Fibroblast of skin of right biceps (primary cell): ENCODE results near the gene APH1B.

Experiments used
- DNase-seq: peaks from one replicate; pipeline ENCODE4 v3.0.0-alpha.2; 2013

Gene APH1B

GRCh38 chr15:63254991-63255390 is 22.4 kb upstream of the APH1B start:
- no peak for DNase-seq

DNA sequence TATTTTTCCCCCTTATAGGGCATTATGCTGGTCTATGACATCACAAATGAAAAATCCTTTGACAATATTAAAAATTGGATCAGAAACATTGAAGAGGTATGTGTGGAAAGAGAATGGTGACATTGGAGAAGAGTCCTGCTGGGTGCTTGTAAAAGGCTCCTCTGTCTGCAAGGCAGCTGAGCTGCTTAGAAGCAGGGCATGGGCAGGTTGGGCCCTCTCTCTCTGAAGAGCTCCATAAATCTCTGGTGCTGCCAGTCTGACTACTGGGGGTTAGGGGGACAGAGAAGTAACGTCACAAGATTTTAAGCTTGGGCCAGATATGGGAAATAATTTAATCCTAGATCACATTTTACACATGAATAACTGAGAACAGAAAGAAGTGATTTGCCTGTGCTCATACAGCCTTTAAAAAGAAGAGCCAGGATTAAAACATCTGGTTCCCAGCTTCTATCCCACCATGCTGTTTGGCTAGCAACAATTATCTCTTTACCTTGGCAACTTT is 21.9 kb upstream of the APH1B start:
- no peak for DNase-seq

- DNase-seq = peak; percentile 91
These were observed 20.8 kb upstream of the APH1B start for GRCh38 chr15:63256433-63257274.

- DNase-seq = no peak
These were observed 18.7 kb upstream of the APH1B start for GRCh38 chr15:63258658-63259057.

- DNase-seq = no peak
These were observed 16.6 kb upstream of the APH1B start for GRCh38 chr15:63260791-63261190.

GRCh38 chr15:63261311-63261710 is 16.1 kb upstream of the APH1B start:
- DNase-seq = no peak

- DNase-seq = no peak
These were observed 13.9 kb upstream of the APH1B start for GRCh38 chr15:63263519-63263918.

GRCh38 chr15:63264688-63265293 is 12.6 kb upstream of the APH1B start:
- no peak for DNase-seq

- DNase-seq = no peak
These were observed 3.0 kb upstream of the APH1B start for GRCh38 chr15:63274427-63274826.

- DNase-seq = no peak
These were observed 915 bp upstream of the APH1B start for GRCh38 chr15:63276342-63277037.

GRCh38 chr15:63277893-63278456 is 570 bp downstream of the APH1B start:
- no peak for DNase-seq

DNA sequence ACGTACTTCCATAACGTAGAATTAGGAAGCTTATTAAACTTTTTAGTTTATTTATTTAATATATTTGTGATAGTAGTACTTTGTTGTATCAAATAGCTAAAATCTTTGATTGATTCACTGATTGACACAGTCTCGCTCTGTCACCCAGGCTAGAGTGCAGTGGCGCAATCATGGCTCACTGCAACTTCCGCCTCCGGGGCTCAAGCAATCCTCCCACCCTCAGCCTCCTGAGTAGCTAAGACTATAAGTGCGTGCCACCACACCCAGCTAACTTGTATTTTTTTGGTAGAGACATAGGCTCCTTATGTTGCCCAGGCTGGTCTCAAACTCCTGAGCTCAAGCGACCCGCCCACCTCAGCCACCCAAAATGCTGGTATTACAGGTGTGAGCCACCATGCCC is 5.7 kb downstream of the APH1B start:
- no peak for DNase-seq

GRCh38 chr15:63284335-63284734 is 6.9 kb downstream of the APH1B start:
- DNase-seq = no peak

DNA sequence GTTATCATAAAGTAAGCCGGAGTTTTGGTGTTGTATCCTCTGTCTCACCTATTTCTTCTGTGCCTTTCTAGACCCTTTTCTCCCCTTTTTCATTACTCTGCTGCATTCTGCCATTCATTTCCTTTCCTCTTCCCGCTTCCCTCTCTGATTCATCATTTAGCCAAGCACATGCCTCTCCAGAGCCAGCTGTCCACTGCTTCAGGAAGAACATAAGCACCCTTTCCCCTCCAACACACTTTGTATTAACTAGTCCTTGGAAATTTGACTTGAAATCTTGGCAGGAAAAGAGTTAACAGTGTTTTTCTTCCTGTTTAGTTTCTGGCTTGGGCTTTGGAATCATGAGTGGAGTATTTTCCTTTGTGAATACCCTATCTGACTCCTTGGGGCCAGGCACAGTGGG is 9.7 kb downstream of the APH1B start:
- DNase-seq = peak; percentile 35

GRCh38 chr15:63288342-63288741 is 10.9 kb downstream of the APH1B start:
- DNase-seq = no peak

DNA sequence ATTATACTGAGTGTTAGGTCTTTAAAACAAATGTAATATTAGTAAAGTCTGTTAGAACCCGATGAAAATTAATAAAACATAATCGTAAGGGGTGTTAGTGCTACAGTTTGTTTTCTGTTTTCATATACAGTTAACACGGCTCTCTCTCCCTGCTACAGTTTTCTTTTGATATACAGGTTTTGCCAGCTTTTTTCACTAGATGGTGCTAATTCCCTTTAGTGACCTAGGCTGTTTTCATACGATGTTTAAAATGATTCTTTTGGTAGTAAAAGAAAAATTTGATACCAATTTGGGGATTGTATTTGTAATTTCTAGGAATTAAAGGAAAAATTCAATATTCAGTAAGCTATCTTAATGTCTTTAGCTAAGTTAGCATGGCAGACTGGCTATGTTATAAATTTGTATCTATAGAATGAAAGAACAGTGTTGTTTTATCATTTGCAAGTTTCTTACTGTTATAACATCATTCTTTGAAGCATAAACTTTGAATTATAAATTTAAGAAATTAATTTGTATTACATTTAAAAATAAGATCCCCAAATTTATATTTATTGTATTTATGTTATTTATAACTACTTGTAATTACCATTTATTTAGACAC is 11.5 kb downstream of the APH1B start:
- DNase-seq = peak; percentile 64

GRCh38 chr15:63291507-63291906 is 14.1 kb downstream of the APH1B start:
- peak; percentile 97 for DNase-seq

GRCh38 chr15:63292241-63292640 is 14.8 kb downstream of the APH1B start:
- DNase-seq = no peak

DNA sequence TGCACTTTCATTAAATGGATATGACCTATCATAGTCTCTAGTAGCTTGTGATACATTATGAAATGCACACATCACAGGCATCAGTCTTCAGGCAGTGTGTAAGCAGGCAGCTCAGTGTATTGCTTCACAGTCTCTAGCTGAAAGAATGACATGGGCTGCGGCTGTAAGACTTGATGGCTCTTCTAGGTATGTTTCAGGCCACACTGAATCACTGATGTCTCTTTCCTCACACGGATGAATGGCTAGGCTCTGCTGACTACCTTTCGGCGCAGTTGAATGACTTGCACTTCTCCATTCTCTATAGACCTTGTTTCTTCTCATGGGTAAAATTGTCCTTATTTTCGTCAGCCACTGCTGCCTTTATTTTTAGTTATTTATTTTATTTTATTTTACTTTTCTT is 15.4 kb downstream of the APH1B start:
- peak; percentile 62 for DNase-seq

DNA sequence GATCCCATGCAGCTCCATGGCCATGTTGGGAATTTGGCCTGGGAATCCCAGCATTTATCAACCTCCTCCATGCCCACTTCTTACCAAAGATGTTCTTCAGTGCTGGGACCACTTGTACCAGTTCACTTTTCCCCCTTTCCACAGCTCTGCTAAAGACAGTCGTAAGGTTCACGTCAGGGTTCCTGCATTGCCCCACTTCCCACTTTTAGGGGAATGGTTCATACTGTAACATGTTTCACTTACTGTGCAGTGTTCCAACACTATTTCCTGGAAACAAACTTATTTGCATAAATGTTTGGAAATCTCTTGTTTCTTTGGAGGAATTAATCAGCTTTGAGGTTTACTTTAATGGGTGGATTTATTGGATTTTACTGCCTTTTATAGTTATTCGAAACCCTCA is 17.0 kb downstream of the APH1B start:
- no peak for DNase-seq

DNA sequence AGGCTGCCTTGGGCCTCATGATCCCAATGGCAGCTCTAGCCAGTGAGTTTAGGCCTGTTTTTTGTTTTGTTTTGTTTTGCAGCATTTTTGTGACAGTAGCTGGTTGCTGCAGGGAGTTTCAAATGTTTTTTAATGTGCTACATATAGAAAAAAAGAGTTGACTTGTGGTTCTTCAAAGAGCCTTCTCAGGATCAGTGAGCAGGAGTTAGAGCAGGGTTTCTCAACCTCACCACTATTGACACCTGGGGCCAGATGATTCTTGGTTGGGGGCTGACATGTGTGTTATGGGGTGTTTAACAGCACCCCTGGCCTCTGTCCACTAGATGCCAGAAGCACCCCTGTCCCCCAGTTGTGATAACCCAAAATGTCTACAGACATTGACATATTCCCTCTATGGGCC is 17.9 kb downstream of the APH1B start:
- DNase-seq = no peak

- no peak for DNase-seq
These were observed 18.8 kb downstream of the APH1B start for GRCh38 chr15:63296195-63296594.

- no peak for DNase-seq
These were observed 22.7 kb downstream of the APH1B start for GRCh38 chr15:63299943-63300575.
